ENCODE results near the gene USF3. TPM values are rescaled to one million over a fixed set of nuclear protein-coding genes. Genes with fewer than 3 reads are reported as not detected.
"Not testable (repeated sequence)": the region's sequence is repeated elsewhere in the genome, so short reads cannot be mapped to it uniquely, and the experiment has no call there.

The USF3 gene
- polyA plus RNA-seq, 1 experiment: 5.7 TPM

GRCh38 chr3:113649174-113649845, 47.1 kb downstream of the USF3 start:
- ChIA-PET POLR2A (no interaction called here), CTCF (interaction anchor here (1.3 to 1.4 kb wide), 2 partner anchors 12 to 19 kb away, joined by 4 read pairs; no protein-coding TSS in a partner anchor)
- no peak overlapping the region for H3K4me3 ChIP-seq (ENCODE audit: low read depth, low read length)
- H3K27me3 ChIP-seq (ENCODE audit: control insufficient read depth, insufficient read depth, low read length): no peaks in the 10 kb centered on the region
- no peaks in the 10 kb centered on the region for H3K36me3 ChIP-seq (ENCODE audit: control insufficient read depth, insufficient read depth, low read length)
- no peak for DNase-seq (ENCODE audit: low read depth)
- no peak for TF ChIP-seq CTCF (IDR thresholded peaks at IDR 0.05; ENCODE audit: insufficient read depth, low read depth, low read length)

- ChIA-PET CTCF (interaction anchor here (1.3 kb wide), 1 partner anchor 18 kb away, joined by 4 read pairs; no protein-coding TSS in a partner anchor), POLR2A (no interaction called here)
- Histone ChIP-seq H3K36me3 (ENCODE audit: control insufficient read depth, insufficient read depth, low read length) (no peaks in the 10 kb centered on the region), H3K4me3 (ENCODE audit: low read depth, low read length) (no peak overlapping the region), H3K27me3 (ENCODE audit: control insufficient read depth, insufficient read depth, low read length) (no peaks in the 10 kb centered on the region)
- no peak for TF ChIP-seq CTCF (IDR thresholded peaks at IDR 0.05; ENCODE audit: insufficient read depth, low read depth, low read length)
- DNase-seq (ENCODE audit: low read depth): no peak
These were observed 47.9 kb downstream of the USF3 start for GRCh38 chr3:113648524-113648923.

- no peaks in the 10 kb centered on the region for H3K36me3 ChIP-seq (ENCODE audit: control insufficient read depth, insufficient read depth, low read length)
- no peak for TF ChIP-seq CTCF (IDR thresholded peaks at IDR 0.05; ENCODE audit: insufficient read depth, low read depth, low read length)
- no peak overlapping the region for H3K4me3 ChIP-seq (ENCODE audit: low read depth, low read length)
- ChIA-PET CTCF (no interaction called here), POLR2A (no interaction called here)
- no peak for DNase-seq (ENCODE audit: low read depth)
- H3K27me3 ChIP-seq (ENCODE audit: control insufficient read depth, insufficient read depth, low read length): no peaks in the 10 kb centered on the region
These were observed 52.9 kb downstream of the USF3 start for GRCh38 chr3:113643583-113643982.

GRCh38 chr3:113638910-113639309, 57.5 kb downstream of the USF3 start:
- CTCF ChIA-PET: no interaction called here
- H3K36me3 ChIP-seq (ENCODE audit: control insufficient read depth, insufficient read depth, low read length): no peaks in the 10 kb centered on the region
- POLR2A ChIA-PET: no interaction called here
- no peaks in the 10 kb centered on the region for H3K27me3 ChIP-seq (ENCODE audit: control insufficient read depth, insufficient read depth, low read length)
- no peak for TF ChIP-seq CTCF (IDR thresholded peaks at IDR 0.05; ENCODE audit: insufficient read depth, low read depth, low read length)
- no peak overlapping the region for H3K4me3 ChIP-seq (ENCODE audit: low read depth, low read length)
- DNase-seq (ENCODE audit: low read depth): no peak

GRCh38 chr3:113637756-113638155, 58.7 kb downstream of the USF3 start:
- Histone ChIP-seq H3K4me3 (ENCODE audit: low read depth, low read length) (no peak overlapping the region), H3K27me3 (ENCODE audit: control insufficient read depth, insufficient read depth, low read length) (no peaks in the 10 kb centered on the region), H3K36me3 (ENCODE audit: control insufficient read depth, insufficient read depth, low read length) (no peaks in the 10 kb centered on the region)
- ChIA-PET CTCF (no interaction called here), POLR2A (no interaction called here)
- TF ChIP-seq CTCF (IDR thresholded peaks at IDR 0.05; ENCODE audit: insufficient read depth, low read depth, low read length): no peak
- no peak for DNase-seq (ENCODE audit: low read depth)

- CTCF ChIA-PET: interaction anchor here (1.7 kb wide), 1 partner anchor 9 kb away, joined by 9 read pairs; no protein-coding TSS in a partner anchor
- H3K27me3 ChIP-seq (ENCODE audit: control insufficient read depth, insufficient read depth, low read length); H3K36me3 ChIP-seq (ENCODE audit: control insufficient read depth, insufficient read depth, low read length); DNase-seq (ENCODE audit: low read depth); H3K4me3 ChIP-seq (ENCODE audit: low read depth, low read length); POLR2A ChIA-PET: not testable (repeated sequence)
These were observed 60.4 kb downstream of the USF3 start for GRCh38 chr3:113636034-113636433.

All from BJ (cell line).